Measurements from ENCODE around the gene SLIRP. TPM values are rescaled to one million over a fixed set of nuclear protein-coding genes. Genes with fewer than 3 reads are reported as not detected.

The SLIRP gene
- polyA plus RNA-seq, 2 donors: 310 to 442 TPM

GRCh38 chr14:77761205-77761931 lies 53.5 kb downstream of the SLIRP start:
- WGBS, 2 donors: 2 to 3% methylated on average over 24 of the region's 24 CpGs
- H3K9me3 ChIP-seq (ENCODE audit: control insufficient read depth in 2 of 2, insufficient read depth in 1 of 2, low read depth in 1 of 2, low read length in 1 of 2): no peaks in the 10 kb centered on the region

GRCh38 chr14:77763316-77763715 lies 55.4 kb downstream of the SLIRP start:
- H3K27ac ChIP-seq (ENCODE audit: low read depth in 2 of 2, low read length in 1 of 2): no peak overlapping the region
- peaks cover 2% of the 10 kb centered on the region in 2 donors for H3K36me3 ChIP-seq (ENCODE audit: control insufficient read depth in 2 of 2, insufficient read depth in 2 of 2, low read length in 1 of 2)
- H3K4me1 ChIP-seq (ENCODE audit: control insufficient read depth in 2 of 2, insufficient read depth in 2 of 2, low read length in 1 of 2): peaks cover 0 to 5% of the 10 kb centered on the region in 2 donors
- no peaks in the 10 kb centered on the region for H3K9me3 ChIP-seq (ENCODE audit: control insufficient read depth in 2 of 2, insufficient read depth in 1 of 2, low read depth in 1 of 2, low read length in 1 of 2)
- H3K27me3 ChIP-seq (ENCODE audit: control insufficient read depth in 1 of 2, insufficient read depth in 2 of 2, low read length in 2 of 2): no peaks in the 10 kb centered on the region
- WGBS, 2 donors: 64 to 65% methylated on average over 1 of the region's 1 CpG
- no peak overlapping the region for H3K4me3 ChIP-seq (ENCODE audit: low read depth in 1 of 2, low read length in 2 of 2)

More at GRCh38 chr14:77761205-77761931, 53.5 kb downstream of the SLIRP start:
- no peaks in the 10 kb centered on the region for H3K27me3 ChIP-seq (ENCODE audit: control insufficient read depth in 1 of 2, insufficient read depth in 2 of 2, low read length in 2 of 2)
- H3K4me1 ChIP-seq (ENCODE audit: control insufficient read depth in 2 of 2, insufficient read depth in 2 of 2, low read length in 1 of 2): peaks cover 0 to 5% of the 10 kb centered on the region in 2 donors
- H3K36me3 ChIP-seq (ENCODE audit: control insufficient read depth in 2 of 2, insufficient read depth in 2 of 2, low read length in 1 of 2): peaks cover 2% of the 10 kb centered on the region in 2 donors
- peak overlapping the region; percentile 88 to 92 for H3K4me3 ChIP-seq (ENCODE audit: low read depth in 1 of 2, low read length in 2 of 2)
- H3K27ac ChIP-seq (ENCODE audit: low read depth in 2 of 2, low read length in 1 of 2): no peak overlapping the region

GRCh38 chr14:77763978-77764377 lies 56.1 kb downstream of the SLIRP start:
- 85% methylated on average over 3 of the region's 3 CpGs for WGBS, 2 donors
- Histone ChIP-seq H3K9me3 (ENCODE audit: control insufficient read depth in 2 of 2, insufficient read depth in 1 of 2, low read depth in 1 of 2, low read length in 1 of 2) (no peaks in the 10 kb centered on the region), H3K27ac (ENCODE audit: low read depth in 2 of 2, low read length in 1 of 2) (no peak overlapping the region), H3K27me3 (ENCODE audit: control insufficient read depth in 1 of 2, insufficient read depth in 2 of 2, low read length in 2 of 2) (no peaks in the 10 kb centered on the region), H3K36me3 (ENCODE audit: control insufficient read depth in 2 of 2, insufficient read depth in 2 of 2, low read length in 1 of 2) (peaks cover 0 to 2% of the 10 kb centered on the region in 2 donors), H3K4me3 (ENCODE audit: low read depth in 1 of 2, low read length in 2 of 2) (no peak overlapping the region), H3K4me1 (ENCODE audit: control insufficient read depth in 2 of 2, insufficient read depth in 2 of 2, low read length in 1 of 2) (peaks cover 0 to 5% of the 10 kb centered on the region in 2 donors)

Other genes starting within 250 kb of the SLIRP start
- under 1 TPM; 0.12 to 0.16 TPM for gene ISM2, start 209.3 kb upstream of the SLIRP start, polyA plus RNA-seq
- 10 to 100 TPM; 14.1 to 16.3 TPM for gene SPTLC2, start 91.5 kb upstream of the SLIRP start, polyA plus RNA-seq
- 1 to 10 TPM; 3.2 to 5.8 TPM for gene ALKBH1, start 80 bp upstream of the SLIRP start, polyA plus RNA-seq
- gene SNW1, start 53.1 kb downstream of the SLIRP start, polyA plus RNA-seq: 10 to 100 TPM; 20.0 to 32.7 TPM
- 1 to 10 TPM; 4.4 to 5.2 TPM for gene ADCK1, start 92.0 kb downstream of the SLIRP start, polyA plus RNA-seq